ENCODE results near the gene MICAL2.

DNA sequence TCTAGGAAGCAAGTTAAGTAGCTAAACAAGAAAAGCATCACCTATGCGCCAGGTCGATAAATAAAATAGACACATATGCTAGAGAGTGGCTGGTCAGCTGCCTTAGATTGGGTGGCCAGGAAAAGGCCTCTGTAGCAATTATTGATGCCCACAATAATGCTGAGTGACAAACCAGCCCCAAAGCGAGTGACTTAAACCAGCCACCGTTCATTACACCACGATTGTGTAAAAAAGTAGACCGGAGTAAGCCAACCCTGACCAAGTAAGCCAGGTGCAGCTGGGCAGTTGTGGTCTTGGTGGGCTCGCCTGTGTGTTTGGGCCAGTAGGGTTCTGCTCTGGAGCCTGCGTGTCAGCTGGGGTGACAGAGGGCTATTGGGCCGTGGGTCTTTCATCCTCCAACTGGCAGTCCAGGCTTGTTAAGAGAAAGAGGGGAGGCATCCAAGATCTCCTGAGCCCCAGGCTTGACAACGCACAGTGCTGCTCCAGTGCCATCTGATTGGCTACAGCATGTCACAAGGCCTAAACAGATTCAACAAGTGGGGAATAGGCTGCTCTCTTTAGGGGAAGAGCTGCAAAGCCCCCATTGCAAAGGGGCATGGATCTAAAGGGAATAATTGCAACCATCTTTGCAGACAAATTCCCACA, 166.6 kb downstream of the MICAL2 start:
- TF ChIP-seq POLR2AphosphoS5 (IDR thresholded peaks at IDR 0.05; ENCODE audit: low read depth, low read length) (no peak), TAF1 (IDR thresholded peaks at IDR 0.05; ENCODE audit: borderline replicate concordance, insufficient read depth, low read length) (no peak), SIN3A (IDR thresholded peaks at IDR 0.05; ENCODE audit: borderline replicate concordance, insufficient read depth, low read length) (no peak), FOXP2 (optimal IDR thresholded peaks at IDR 0.05; ENCODE audit: borderline replicate concordance, extremely low read depth, extremely low read length, insufficient read depth) (no peak)
- TF ChIP-seq, protein P1, sequence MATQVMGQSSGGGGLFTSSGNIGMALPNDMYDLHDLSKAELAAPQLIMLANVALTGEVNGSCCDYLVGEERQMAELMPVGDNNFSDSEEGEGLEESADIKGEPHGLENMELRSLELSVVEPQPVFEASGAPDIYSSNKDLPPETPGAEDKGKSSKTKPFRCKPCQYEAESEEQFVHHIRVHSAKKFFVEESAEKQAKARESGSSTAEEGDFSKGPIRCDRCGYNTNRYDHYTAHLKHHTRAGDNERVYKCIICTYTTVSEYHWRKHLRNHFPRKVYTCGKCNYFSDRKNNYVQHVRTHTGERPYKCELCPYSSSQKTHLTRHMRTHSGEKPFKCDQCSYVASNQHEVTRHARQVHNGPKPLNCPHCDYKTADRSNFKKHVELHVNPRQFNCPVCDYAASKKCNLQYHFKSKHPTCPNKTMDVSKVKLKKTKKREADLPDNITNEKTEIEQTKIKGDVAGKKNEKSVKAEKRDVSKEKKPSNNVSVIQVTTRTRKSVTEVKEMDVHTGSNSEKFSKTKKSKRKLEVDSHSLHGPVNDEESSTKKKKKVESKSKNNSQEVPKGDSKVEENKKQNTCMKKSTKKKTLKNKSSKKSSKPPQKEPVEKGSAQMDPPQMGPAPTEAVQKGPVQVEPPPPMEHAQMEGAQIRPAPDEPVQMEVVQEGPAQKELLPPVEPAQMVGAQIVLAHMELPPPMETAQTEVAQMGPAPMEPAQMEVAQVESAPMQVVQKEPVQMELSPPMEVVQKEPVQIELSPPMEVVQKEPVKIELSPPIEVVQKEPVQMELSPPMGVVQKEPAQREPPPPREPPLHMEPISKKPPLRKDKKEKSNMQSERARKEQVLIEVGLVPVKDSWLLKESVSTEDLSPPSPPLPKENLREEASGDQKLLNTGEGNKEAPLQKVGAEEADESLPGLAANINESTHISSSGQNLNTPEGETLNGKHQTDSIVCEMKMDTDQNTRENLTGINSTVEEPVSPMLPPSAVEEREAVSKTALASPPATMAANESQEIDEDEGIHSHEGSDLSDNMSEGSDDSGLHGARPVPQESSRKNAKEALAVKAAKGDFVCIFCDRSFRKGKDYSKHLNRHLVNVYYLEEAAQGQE (IDR thresholded peaks at IDR 0.05; ENCODE audit: insufficient read depth in 1 of 2, low read depth in 2 of 2, low read length in 2 of 2): no peak

Measured in PFSK-1 (cell line).